GM18867 (cell line): Measurements from ENCODE around the gene BFSP1.

ENCODE experiments used
- ATAC-seq: cut with Tn5 transposase; IDR thresholded peaks from one replicate; pipeline ENCODE4 v1.9.1; 2021; ENCODE audit warnings: mild to moderate bottlenecking, moderate library complexity; ENCODE audit not compliant: unreplicated experiment

The BFSP1 gene

DNA sequence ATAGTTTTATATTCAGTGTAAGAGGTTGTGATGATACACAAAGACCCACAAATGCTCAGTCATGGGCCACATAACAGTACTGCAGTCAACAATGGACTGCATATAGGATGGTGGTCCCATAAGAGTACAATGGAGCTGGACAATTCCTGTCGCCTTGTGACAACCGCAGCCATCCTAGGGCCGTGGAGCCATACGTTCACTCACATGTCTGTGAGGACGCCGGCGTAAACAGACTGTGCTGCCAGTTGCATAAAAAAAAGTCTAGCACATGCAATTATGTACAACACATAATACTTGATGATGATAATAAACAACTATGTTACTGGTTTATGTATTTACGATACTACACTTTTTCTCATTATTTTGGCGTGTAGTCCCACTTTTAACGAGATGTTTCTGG is 30.9 kb downstream of the BFSP1 start:
- ATAC-seq: no peak

DNA sequence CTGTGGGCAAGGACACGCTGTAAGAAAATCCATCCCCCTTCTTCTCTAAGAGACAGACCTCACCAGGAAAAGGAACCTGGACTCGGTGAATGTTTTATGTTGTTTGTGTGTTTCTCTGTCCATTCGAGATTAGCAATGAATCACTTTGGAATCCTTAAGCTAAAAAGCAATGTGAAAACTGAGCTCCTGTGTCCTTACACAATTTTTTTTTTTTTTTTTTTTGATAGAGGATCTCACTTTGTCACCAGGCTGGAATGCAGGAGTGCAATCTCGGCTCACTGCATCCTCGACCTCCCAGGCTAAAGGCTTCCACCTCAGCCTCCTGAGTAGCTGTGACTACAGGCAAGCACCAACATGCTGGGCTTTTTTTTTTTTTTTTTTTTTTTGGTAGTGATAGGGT is 32.1 kb downstream of the BFSP1 start:
- ATAC-seq: no peak

- ATAC-seq: no peak
Observed at GRCh38 chr20:17498641-17499040, 32.5 kb downstream of the BFSP1 start.

DNA sequence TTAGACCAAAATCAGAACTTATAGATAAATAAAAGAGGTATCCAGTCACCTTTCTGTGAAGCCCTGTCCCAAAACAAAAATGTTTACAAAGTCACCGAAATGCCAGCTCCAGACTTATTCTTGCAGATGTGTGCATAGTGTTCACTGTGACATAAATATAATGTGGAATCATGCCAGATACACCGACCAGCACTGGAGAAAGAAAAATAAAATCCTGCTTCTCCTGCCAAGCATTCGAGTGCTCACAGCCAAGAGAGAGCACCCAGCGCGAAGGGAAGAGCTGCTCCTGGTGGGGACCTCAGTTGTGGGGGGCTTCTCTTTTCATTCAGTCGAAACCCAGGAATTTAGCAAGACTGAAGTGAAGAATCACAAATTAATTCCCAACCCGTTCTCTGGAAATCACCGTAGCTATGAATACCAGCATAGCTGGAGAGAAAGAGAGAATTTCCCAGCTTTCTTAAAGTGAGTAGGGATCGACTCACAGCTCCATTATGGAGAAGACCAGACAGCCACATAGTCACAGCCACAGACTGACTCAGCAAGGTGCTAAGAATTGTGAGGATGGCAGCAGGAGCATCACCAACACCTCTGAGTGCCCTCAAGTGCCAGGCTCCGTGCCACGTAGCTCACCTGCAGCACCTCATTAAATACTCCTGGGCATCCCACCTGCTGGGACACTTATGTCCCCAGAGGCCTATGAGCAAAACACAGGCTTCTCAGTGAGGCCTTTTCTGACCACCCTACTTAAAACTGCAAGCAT is 33.2 kb downstream of the BFSP1 start:
- no peak for ATAC-seq

- ATAC-seq: no peak
Observed at GRCh38 chr20:17495826-17496225, 35.4 kb downstream of the BFSP1 start.

GRCh38 chr20:17494201-17494600 is 37.0 kb downstream of the BFSP1 start:
- no peak for ATAC-seq

DNA sequence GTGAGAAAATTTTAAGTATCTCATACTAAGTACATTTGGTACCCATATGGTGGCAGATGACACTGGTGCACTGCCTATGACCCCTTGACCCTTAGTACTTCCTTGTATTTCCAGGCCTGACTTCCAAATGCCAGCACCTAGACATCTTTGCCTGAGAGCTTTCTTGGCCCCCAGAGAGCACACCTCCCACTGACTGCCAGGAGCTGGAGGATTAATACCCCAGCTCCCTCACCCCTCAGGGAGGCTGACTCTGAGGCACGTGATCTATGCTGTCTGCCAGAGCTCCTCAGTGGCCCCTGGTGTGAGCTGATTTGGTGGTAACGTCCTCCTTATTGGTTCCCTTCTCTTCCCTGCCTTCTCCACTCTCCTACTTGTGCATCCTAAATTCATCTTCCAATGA is 38.0 kb downstream of the BFSP1 start:
- no peak for ATAC-seq

DNA sequence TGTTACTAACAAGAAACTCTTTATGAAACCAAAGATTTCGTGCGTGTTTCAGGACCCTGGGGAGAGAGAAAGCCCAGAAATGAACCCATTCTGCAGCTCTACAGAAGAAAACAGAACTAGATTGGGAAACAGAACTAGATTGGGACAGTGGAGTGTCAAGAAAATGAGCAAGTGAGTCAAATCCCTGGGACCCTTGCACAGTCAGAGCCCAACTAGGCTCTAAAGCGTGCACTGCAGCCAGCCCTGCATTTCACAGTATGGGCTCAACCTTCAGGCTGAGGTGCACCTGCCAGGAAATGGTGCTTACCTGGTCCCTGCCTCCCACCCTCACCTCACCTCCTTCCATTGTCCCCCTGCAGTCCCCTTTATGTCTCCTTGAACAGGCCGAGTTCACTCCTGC is 39.7 kb downstream of the BFSP1 start:
- no peak for ATAC-seq

DNA sequence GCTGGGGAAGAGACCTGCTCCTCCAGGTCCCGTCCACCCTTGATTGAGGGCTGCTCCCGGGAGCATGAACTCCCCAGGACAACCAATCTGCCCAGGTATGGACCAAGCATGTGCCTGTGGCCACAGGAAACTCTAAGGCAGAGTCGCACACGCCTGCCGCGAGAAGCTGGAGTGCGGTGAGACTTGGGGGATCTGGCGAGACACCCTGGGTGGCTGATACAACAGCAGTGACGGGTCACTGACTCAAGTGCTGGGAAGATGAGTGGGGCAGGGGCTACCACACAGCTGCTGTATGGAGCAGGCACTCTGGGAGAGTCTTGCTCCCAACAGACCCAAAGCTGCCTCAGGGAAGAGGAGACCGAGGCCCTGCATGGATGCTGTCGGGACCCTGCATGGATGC is 40.1 kb downstream of the BFSP1 start:
- ATAC-seq: no peak

DNA sequence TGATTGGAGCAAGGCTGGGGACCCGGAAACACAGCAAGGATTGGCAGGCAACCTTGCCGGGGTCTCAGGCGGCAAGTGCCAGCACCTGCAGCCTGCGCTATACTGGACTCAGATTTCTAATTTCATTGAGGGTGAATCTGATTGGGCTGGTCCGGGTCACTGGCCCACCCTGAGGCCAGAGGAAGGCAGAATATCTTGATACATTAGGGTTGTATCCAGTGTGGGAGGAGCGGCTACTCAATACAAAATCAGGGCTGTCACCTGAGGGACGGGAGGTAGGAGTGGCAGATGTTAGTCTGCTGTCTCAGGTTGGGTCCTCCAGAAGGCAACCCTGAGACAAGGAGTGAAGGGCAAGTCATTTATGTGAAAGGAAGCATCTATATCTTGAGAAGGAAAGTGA is 40.7 kb downstream of the BFSP1 start:
- ATAC-seq: no peak

- no peak for ATAC-seq
Observed at GRCh38 chr20:17488916-17489600, 42.1 kb downstream of the BFSP1 start.

DNA sequence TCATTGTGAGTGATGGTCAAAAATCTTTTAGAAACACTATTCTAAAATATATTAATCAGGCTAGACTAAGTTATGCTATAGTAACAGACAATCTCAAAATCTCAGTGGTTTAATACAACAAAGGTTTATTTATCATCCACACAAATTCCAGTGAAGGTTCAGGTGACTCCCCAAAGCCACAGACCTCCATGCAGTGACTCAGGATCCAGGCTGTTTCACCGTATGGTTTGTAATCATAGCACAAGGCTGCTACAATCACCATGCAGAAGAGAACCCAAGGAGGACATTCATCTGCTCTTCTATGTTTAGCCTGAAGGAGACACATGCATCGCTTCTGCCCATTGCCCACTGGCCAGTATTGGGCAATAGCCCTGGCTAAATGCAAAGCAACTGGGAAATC is 46.2 kb downstream of the BFSP1 start:
- ATAC-seq: no peak

- ATAC-seq: no peak
Observed at GRCh38 chr20:17482536-17482935, 48.6 kb downstream of the BFSP1 start.

GRCh38 chr20:17481661-17482060 is 49.5 kb downstream of the BFSP1 start:
- ATAC-seq: no peak

GRCh38 chr20:17480696-17481095 is 50.5 kb downstream of the BFSP1 start:
- ATAC-seq: no peak

DNA sequence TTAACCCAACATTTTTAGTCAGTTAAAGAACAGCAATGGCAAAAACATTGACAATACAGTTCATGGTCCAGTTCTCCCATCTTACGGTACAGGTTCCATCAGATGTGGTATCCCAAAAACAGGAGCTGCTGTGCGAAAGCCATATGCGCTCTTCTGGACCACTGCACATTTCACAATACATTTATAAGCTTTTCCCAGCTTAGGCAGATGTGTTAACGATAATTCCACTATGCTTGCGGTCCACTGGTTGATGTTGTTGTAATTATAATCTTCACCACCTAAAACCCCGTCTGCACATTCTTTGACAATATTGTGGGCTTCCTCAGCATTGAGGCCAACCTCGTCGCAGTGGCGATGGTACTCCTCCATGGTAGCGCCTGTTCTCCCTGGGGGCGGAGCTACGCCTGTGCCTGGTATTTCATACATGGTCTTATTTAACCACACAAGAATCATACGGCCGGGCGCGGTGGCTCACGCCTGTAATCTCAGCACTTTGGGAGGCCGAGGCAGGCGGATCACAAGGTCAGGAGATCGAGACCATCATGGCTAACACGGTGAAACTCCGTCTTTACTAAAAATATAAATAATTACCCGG is 52.0 kb downstream of the BFSP1 start:
- no peak for ATAC-seq

DNA sequence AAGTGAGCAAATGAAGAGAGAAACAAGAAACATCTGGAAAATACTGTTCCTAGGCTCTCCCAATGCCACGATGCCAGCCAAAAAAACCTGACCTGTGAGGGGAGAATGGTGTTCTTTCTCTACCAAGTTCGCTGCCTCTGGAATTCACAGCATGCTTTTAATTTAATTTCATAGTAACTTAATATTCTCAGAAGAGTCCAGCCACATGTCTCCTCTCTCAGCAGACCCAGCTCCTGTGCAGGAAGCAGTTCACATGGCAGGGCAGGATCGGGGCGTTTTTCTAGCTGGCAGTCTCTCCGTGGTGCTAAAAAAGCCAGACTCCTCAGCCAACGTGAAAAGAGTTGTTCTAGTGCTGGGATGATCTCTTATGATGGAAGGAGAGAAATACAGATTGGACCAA is 57.5 kb downstream of the BFSP1 start:
- no peak for ATAC-seq

DNA sequence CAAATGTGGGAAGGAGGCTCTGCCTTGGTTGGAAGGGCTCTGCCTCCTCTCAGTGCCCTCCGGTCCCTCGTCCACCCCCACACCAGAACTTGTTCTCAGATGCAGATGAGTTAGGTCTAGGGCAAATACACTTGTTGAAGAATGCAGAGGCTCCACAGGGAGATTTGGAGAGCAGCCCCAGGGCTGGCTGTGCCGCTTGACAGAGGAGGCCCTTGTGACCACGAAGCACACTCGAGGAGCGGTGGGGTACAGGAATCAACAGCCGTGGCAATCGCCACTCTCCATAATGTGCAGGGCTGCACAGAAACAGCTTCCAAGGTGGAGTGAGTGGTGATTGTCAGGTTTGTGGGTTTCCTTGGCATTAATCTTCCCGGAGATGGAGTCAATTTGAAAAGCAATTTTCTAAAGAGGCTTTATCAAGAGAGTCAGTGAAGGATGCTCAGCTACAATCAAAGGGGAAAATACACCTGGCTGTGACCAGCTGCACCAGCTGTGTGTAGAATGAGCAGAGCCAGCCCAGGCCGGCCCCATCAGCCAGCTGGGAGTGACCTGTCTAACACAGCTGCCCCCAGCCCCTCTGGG is 59.5 kb downstream of the BFSP1 start:
- ATAC-seq: no peak

DNA sequence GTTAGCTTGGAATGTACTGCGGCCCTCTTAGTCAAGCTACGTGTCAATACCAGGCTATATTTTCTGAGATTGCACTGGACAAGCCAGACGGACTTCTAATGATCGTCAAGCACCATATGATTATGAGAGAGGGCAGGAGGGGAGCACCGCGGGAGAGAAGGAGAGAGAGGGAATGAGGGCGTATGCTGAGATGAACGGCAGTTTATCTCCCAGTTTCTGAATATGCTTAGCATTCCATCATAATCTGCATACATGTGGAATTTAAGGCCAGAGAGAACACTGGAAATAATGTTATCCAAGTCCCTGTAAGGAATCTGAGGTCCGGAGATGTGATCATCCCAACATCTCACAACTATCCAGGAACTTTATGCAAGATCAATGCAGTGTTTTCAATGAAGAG is 60.2 kb downstream of the BFSP1 start:
- ATAC-seq: no peak

- ATAC-seq: no peak
Observed at GRCh38 chr20:17470521-17470920, 60.7 kb downstream of the BFSP1 start.

GRCh38 chr20:17469246-17470030 is 61.7 kb downstream of the BFSP1 start:
- no peak for ATAC-seq
